ENCODE measurements around the gene RABL2B.

Gene RABL2B

GRCh38 chr22:50722048-50722701 lies 61.3 kb downstream of the RABL2B start:
- no peak for DNase-seq

DNA sequence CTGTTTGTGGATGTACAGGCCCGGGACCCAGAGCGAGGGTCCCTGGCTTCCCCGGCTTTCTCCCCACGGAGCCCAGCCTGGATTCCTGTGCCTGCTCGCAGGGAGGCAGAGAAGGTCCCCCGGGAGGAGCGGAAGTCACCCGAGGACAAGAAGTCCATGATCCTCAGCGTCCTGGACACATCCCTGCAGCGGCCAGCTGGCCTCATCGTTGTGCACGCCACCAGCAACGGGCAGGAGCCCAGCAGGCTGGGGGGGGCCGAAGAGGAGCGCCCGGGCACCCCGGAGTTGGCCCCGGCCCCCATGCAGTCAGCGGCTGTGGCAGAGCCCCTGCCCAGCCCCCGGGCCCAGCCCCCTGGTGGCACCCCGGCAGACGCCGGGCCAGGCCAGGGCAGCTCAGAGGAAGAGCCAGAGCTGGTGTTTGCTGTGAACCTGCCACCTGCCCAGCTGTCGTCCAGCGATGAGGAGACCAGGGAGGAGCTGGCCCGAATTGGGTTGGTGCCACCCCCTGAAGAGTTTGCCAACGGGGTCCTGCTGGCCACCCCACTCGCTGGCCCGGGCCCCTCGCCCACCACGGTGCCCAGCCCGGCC lies 62.1 kb downstream of the RABL2B start:
- DNase-seq: no peak

- no peak for DNase-seq
These were observed 62.9 kb downstream of the RABL2B start for GRCh38 chr22:50720301-50721256.

DNA sequence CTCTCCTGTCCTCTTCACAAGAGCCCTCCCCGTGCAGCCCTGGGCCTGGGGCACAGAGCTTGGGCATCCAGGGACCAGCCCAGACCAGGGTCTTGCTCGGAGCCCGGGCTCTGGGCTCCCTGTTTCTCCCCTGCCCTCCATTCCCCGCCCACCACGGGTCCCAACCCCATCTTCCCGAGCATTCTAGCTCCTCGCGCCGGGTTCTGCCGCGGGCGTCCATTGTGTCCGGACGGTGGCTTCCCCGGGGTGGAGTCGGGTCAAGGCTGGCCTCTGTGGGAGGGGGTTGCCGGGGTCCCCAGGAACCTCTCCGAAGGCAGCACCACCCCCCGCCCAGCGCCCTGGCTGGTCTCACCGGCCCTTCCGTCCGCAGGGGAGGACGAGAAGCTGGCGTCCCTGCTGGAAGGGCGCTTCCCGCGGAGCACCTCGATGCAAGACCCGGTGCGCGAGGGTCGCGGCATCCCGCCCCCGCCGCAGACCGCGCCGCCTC lies 63.6 kb downstream of the RABL2B start:
- DNase-seq: no peak

DNA sequence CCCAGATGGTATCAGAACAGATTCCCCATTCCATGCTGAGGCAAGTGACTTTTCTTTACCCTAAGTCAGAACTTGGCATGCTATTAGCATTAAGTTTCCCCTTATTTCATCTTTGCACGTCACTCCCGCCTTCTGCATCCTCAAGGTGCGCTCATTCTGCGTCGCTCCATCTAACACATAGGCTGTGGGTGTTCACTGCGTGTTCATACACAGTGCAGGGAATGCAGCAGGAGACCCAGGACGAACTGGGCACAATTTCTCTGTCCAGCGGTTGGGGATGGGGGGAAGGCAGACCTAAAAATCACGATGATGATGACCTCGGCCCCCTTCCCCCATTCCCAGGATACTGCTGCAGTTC lies 65.1 kb downstream of the RABL2B start:
- DNase-seq: no peak

DNA sequence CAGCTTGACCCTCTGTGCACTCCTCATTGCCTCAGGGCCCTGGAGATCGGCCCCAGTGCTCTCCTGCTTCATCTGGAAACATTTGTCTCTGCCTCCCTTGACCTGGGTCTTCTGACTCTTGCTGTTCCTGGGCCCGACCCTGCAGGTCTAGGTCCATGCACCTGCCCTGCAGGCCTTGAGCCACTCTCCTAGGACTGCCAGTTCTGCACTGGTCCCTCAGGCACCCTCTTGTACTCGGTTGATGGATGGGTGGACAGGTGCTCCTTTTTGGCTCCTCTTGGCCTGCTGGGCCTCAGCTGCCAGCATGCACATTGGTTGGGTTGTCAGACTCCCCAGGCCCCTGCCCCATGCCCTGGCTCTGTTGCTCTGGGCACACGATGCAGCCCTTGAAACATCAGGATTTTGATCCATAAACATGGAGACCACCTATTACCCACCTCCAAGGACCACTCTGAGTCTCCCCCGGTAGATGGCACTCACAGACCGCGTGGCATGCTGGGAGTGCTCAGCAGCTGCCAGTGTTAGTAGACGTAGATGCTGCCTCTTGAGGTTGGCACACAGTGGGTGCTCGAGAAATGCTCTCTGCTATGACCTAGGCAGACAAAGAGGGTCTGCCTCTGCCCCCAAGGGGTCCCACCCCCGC lies 65.6 kb downstream of the RABL2B start:
- DNase-seq: no peak
